Left cardiac atrium (tissue), 4 donors: Measurements from ENCODE around the gene NME4. TPM values are rescaled to one million over a fixed set of nuclear protein-coding genes. Genes with fewer than 3 reads are reported as not detected.
"Not testable (repeated sequence)": the region's sequence is repeated elsewhere in the genome, so short reads cannot be mapped to it uniquely, and the experiment has no call there.

ENCODE experiments used
- ATAC-seq, 2 donors: fragments of 200-7000 bp; cut with Tn5 transposase; one replicate each; pipeline ENCODE4 v1.9.1; 2020; ENCODE audit warnings: mild to moderate bottlenecking in 2 of 2, moderate library complexity in 2 of 2
- DNase-seq: peaks from one replicate; pipeline ENCODE4 v3.0.0-alpha.2; 2020
- intact Hi-C, 2 donors: fragments of 100-400 bp; cut with DNase I; formaldehyde crosslinking; loops; one replicate each; pipeline versions ENCODE4 v1.14.1 to v1.15.1; 2022 to 2023
- total RNA-seq, 2 donors: library from RNA; stranded (reverse); fragmentation: NEBNext Ultra II Directional; extraction: Animal tissue kit (Norgen Biotek cat#: 25700); gene quantifications; one replicate each; pipeline ENCODE4 v1.2.1, GENCODE V29; 2021
- donor health status: DM: no; HTN: yes; CAD: no.
- donor health status: DM: no; HTN: yes; CAD: no; lungs with severe emphysema.
- donor health status: DM: yes; HTN: yes; CAD: no.
- donor health status: Dilated cardiomyopathy.

The NME4 gene
- total RNA-seq, 2 donors from 2014 or later = 45.3 to 71.1 TPM

- no peak for DNase-seq
- intact Hi-C loops = no loop called here
- no peak for ATAC-seq
Measured at GRCh38 chr16:411576-412265, 14.7 kb downstream of the NME4 start.

- ATAC-seq = no peak
- intact Hi-C loops = no loop called here
- DNase-seq = no peak
Measured at GRCh38 chr16:414395-415169, 17.6 kb downstream of the NME4 start.

GRCh38 chr16:415170-415498 is 18.1 kb downstream of the NME4 start:
- DNase-seq, ATAC-seq, intact Hi-C loops: not testable (repeated sequence)

- intact Hi-C loops, DNase-seq, ATAC-seq: not testable (repeated sequence)
Measured at GRCh38 chr16:422179-422578, 25.2 kb downstream of the NME4 start.

- ATAC-seq = peak; percentile 79 to 85
- peak; percentile 79 for DNase-seq
- intact Hi-C loops = no loop called here
Measured at GRCh38 chr16:424033-424622, 27.1 kb downstream of the NME4 start.

GRCh38 chr16:424623-425081 is 27.7 kb downstream of the NME4 start:
- intact Hi-C loops = loop anchor here in 1 of 2 donors (5.0 kb wide), 1 partner anchor 103 kb away; the partner anchor contains the start of gene CAPN15
- DNase-seq (peak; percentile 62), ATAC-seq (peak; percentile 39 to 44)

GRCh38 chr16:425082-425718 is 28.2 kb downstream of the NME4 start, which contains the start of gene RAB11FIP3:
RAB11FIP3 (plus strand) TSS chr16:425649; CDS start chr16:426007, 358 bp downstream.
- intact Hi-C loops = loop anchor here in 1 of 2 donors (5.0 kb wide), 1 partner anchor 102 kb away; the partner anchor contains the start of gene CAPN15
- peak; percentile 86 to 88 for ATAC-seq
- peak; percentile 89 for DNase-seq

- intact Hi-C loops = loop anchor here in 1 of 2 donors (5.0 kb wide), 1 partner anchor 102 kb away; the partner anchor contains the start of gene CAPN15
Measured at GRCh38 chr16:425740-426114, 28.7 kb downstream of the NME4 start.

GRCh38 chr16:426115-426905 is 29.3 kb downstream of the NME4 start:
- intact Hi-C loops = loop anchor here in 1 of 2 donors (5.0 kb wide), 1 partner anchor 101 kb away; the partner anchor contains the start of gene CAPN15
- no peak for ATAC-seq
- DNase-seq = no peak

More at GRCh38 chr16:425740-426114, 28.7 kb downstream of the NME4 start:
- ATAC-seq (peak; percentile 7 to 17), DNase-seq (no peak)

- ATAC-seq = no peak
- intact Hi-C loops = loop anchor here in 1 of 2 donors (5.0 kb wide), 1 partner anchor 100 kb away; the partner anchor contains the start of gene CAPN15
- DNase-seq = no peak
Measured at GRCh38 chr16:426906-427249, 29.9 kb downstream of the NME4 start.

- DNase-seq (no peak), ATAC-seq (no peak)
- intact Hi-C loops = loop anchor here in 1 of 2 donors (5.0 kb wide), 1 partner anchor 100 kb away; the partner anchor contains the start of gene CAPN15
Measured at GRCh38 chr16:427250-427649, 30.3 kb downstream of the NME4 start.

GRCh38 chr16:430904-431303 is 33.9 kb downstream of the NME4 start:
- DNase-seq (no peak), ATAC-seq (no peak)
- intact Hi-C loops = no loop called here

- intact Hi-C loops = no loop called here
- DNase-seq (no peak), ATAC-seq (no peak)
Measured at GRCh38 chr16:440627-441026, 43.6 kb downstream of the NME4 start.

GRCh38 chr16:441447-441846 is 44.4 kb downstream of the NME4 start:
- ATAC-seq (no peak), DNase-seq (no peak)
- intact Hi-C loops = no loop called here

- intact Hi-C loops = no loop called here
- ATAC-seq (peak; percentile 48 to 79), DNase-seq (no peak)
Measured at GRCh38 chr16:442976-443375, 46.0 kb downstream of the NME4 start.

- ATAC-seq (no peak), DNase-seq (no peak)
- intact Hi-C loops = no loop called here
Measured at GRCh38 chr16:444027-444426, 47.0 kb downstream of the NME4 start.

- no peak for DNase-seq
Measured at GRCh38 chr16:445566-445965, 48.6 kb downstream of the NME4 start.

More at GRCh38 chr16:445566-445965, 48.6 kb downstream of the NME4 start:
- intact Hi-C loops = no loop called here
- ATAC-seq = no peak
